Heart left ventricle (tissue), 16 donors: ENCODE results near the gene TOX2. TPM values are rescaled to one million over a fixed set of nuclear protein-coding genes. Genes with fewer than 3 reads are reported as not detected.

Experiments used
- ATAC-seq, 4 donors: fragments of 200-7000 bp; cut with Tn5 transposase; one replicate each; pipeline ENCODE4 v1.9.1; 2020 to 2022; ENCODE audit warnings: moderate library complexity in 4 of 4, mild to moderate bottlenecking in 3 of 4, moderate number of reproducible peaks in 1 of 4
- DNase-seq, 5 donors: peaks; one replicate each; pipeline ENCODE4 v3.0.0-alpha.2; 2020
- H3K27ac ChIP-seq, 12 donors: fragments of 200-600 bp; sonication (generic) in 4 of 12; one replicate each; pipeline versions ENCODE4 v1.5.0 to v1.8.0; 2016 to 2022; ENCODE audit warnings: mild to moderate bottlenecking in 2 of 12
- H3K27me3 ChIP-seq, 9 donors: fragments of 200-600 bp; sonication (generic) in 2 of 9; one replicate each; pipeline versions ENCODE4 v1.5.1 to v1.8.0; 2016 to 2022; ENCODE audit warnings: mild to moderate bottlenecking in 3 of 9
- H3K36me3 ChIP-seq, 9 donors: fragments of 200-600 bp; sonication (generic) in 2 of 9; one replicate each; pipeline versions ENCODE4 v1.5.0 to v1.8.0; 2018 to 2022; ENCODE audit warnings: mild to moderate bottlenecking in 2 of 9
- H3K4me1 ChIP-seq, 12 donors: fragments of 200-600 bp; sonication (generic) in 4 of 12; one replicate each; pipeline versions ENCODE4 v1.5.0 to v1.8.0; 2016 to 2022; ENCODE audit warnings: mild to moderate bottlenecking in 3 of 12
- H3K4me3 ChIP-seq, 12 donors: fragments of 200-600 bp; sonication (generic) in 4 of 12; one replicate each; pipeline versions ENCODE4 v1.5.0 to v1.8.0; 2017 to 2022; ENCODE audit warnings: mild to moderate bottlenecking in 9 of 12, moderate library complexity in 4 of 12
- H3K9me3 ChIP-seq, 12 donors: fragments of 200-600 bp; sonication (generic) in 4 of 12; one replicate each; pipeline versions ENCODE4 v1.5.0 to v1.8.0; 2016 to 2022; ENCODE audit warnings: mild to moderate bottlenecking in 1 of 12
- CTCF ChIP-seq, 12 donors: fragments of 200-600 bp; sonication (generic) in 4 of 12; IDR thresholded peaks; one replicate each; pipeline versions ENCODE4 v1.5.0 to v1.8.0; 2018 to 2022; ENCODE audit warnings: antibody characterized with exemption in 12 of 12, mild to moderate bottlenecking in 5 of 12
- POLR2A ChIP-seq, 2 donors: fragments of 450-650 bp; IDR thresholded peaks; one replicate each; pipeline ENCODE4 v1.6.1; 2017; ENCODE audit warnings: antibody characterized with exemption in 2 of 2, mild to moderate bottlenecking in 2 of 2, moderate library complexity in 2 of 2
- WGBS, 4 donors: extraction: QIAGEN DNeasy Blood & Tissue Kit in 2 of 4; methylation state at CpG; one replicate each; pipeline versions ENCODE4 v1.1.5 to v1.1.7; 2013 to 2018; 5-methylcytosine and 5-hydroxymethylcytosine counted together
- intact Hi-C, 10 donors: fragments of 100-400 bp; cut with DNase I; formaldehyde crosslinking; loops; one replicate each; pipeline versions ENCODE4 v1.11.1 to v1.14.2; 2022
- polyA plus RNA-seq, 2 donors: library from polyadenylated mRNA; stranded (reverse); fragments of 200-250 nt; gene quantifications; one replicate each; pipeline ENCODE4 v1.2.3, GENCODE V29; 2013
- total RNA-seq, 9 donors: library from RNA; depleted of rRNA in 2 of 9; stranded (reverse); fragments of >200 nt in 2 of 9; fragmentation: NEBNext Ultra II Directional in 3 of 9; extraction: Animal tissue kit (Norgen Biotek cat#: 25700) in 3 of 9; gene quantifications; one replicate each; pipeline versions ENCODE4 v1.1.0 to v1.2.4, GENCODE V29; 2016 to 2023
- donor health status: ischemic (EF 13 %, LVEDD 7.1; RV severe dilation, severe dysfunction).
- donor health status: healthy with polysubstance abuse.
- donor health status: DM: no; HTN: yes; CAD: no.
- donor health status: DM: no; HTN: no; CAD: no.
- donor health status: ischemic (EF 25% LVEDD 6.9; RV normal size, moderate dysfunction).
- donor health status: ischemic (EF 25% LVEDD 5.7; RV mildly dilated, moderate dysfunction).
- donor health status: healthy.
- donor health status: DM: yes; HTN: yes; CAD: no.
- donor health status: ischemic (EF 35%, LVEDD 5.7; RV mildly dilated, moderate dysfunction).
- donor health status: nonischemic (EF 11% LVEDD 7.7; RV severe dilation, severe dysfunction).
- donor health status: DM: yes; HTN: yes; CAD: no.
- donor health status: PGD.
- donor health status: ischemic (EF 29% LVEDD 5.4; RV normal size, mild dysfunction).
- donor health status: nonischemic (EF 23%, LVEDD 6.1; RV moderate dilation, normal function).

TOX2 gene
- total and polyA plus RNA-seq, 11 donors: 0.53 to 3.0 (median 0.91) TPM

- no peak overlapping the region for H3K4me3 ChIP-seq
- H3K4me1 ChIP-seq: peaks cover 0 to 72% (median 9%) of the 10 kb centered on the region in 12 donors
- 62 to 77% (median 76%) methylated on average over 8 of the region's 8 CpGs for WGBS, 4 donors
- DNase-seq (no peak), ATAC-seq (no peak)
- H3K27ac ChIP-seq: peak overlapping the region in 9 of 12 donors; percentile 12 to 75 (median 53)
- no peaks in the 10 kb centered on the region for H3K9me3 ChIP-seq
- intact Hi-C loops: loop anchor here (1.0 to 10.0 kb wide), 8 partner anchors 69 to 197 kb away; partner anchors contain the start of genes FITM2 (in 6 of the 10) and JPH2 (in 1 of the 10)
- H3K36me3 ChIP-seq: peaks cover 0 to 19% (median 0%) of the 10 kb centered on the region in 9 donors
- peaks cover 0 to 17% (median 0%) of the 10 kb centered on the region in 9 donors for H3K27me3 ChIP-seq
- TF ChIP-seq POLR2A (IDR thresholded peaks at IDR 0.05): no peak
- TF ChIP-seq CTCF (IDR thresholded peaks at IDR 0.05): no peak
Measured at GRCh38 chr20:44117296-44118184, 202.9 kb downstream of the TOX2 start.

DNA sequence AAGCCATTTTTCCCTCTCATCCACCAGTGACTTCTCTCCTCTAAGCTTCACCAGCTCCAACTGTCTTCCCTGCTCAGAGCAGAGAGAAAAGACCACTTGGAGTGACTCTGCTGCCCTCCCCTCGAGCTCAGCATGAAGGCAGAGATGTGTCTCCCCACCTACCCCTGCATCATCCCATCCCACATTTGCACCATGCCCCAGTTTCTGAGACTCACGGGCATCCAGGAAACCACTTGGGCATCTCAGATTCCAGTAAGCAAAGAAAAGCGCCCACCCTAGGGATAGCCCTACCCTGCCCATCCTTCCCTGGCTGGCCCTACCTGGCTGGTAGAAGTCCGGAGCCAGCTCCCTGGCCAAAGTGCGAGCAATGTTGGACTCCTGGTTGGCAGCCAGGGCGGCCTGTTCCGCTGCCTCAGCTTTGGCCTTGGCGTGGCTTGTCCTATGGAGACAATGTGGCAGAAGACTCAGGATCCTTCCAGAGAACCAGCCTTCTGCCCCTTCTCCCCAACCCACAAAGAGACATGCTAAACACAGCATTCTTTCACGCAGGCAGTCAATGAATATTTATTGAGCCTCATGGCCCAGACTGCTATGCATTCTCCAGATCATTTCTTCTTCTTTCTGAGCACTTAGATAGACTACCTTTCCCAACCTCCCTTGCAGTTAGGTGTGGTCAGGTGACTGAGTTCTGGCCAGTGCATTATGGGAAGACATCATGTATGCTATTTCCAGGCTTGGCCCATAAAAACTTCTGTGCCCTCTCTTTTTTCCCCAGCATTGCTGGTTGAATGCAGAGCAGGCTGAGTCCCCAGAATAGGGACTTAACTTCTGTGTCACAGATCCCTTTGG, 203.8 kb downstream of the TOX2 start:
- Histone ChIP-seq H3K27ac (peak overlapping the region in 3 of 12 donors; percentile 53 to 75 (median 63)), H3K4me1 (peaks cover 0 to 78% (median 9%) of the 10 kb centered on the region in 12 donors)
- TF ChIP-seq CTCF (IDR thresholded peaks at IDR 0.05) (no peak), POLR2A (IDR thresholded peaks at IDR 0.05) (no peak)

More for the DNA sequence above, 203.8 kb downstream of the TOX2 start:
- no peaks in the 10 kb centered on the region for H3K9me3 ChIP-seq
- H3K27me3 ChIP-seq: peaks cover 0 to 17% (median 0%) of the 10 kb centered on the region in 9 donors
- H3K4me3 ChIP-seq: no peak overlapping the region
- ATAC-seq (no peak), DNase-seq (no peak)
- intact Hi-C loops: loop anchor here in 5 of 10 donors (1.0 to 10.0 kb wide), 3 partner anchors 71 to 196 kb away; partner anchors contain the start of gene FITM2 (in 5 of the 5)
- peaks cover 0 to 13% (median 0%) of the 10 kb centered on the region in 9 donors for H3K36me3 ChIP-seq
- WGBS, 4 donors: 79 to 84% (median 80%) methylated on average over 9 of the region's 9 CpGs

Other genes with a start within 250 kb of the TOX2 start
- 1 to 10 TPM in 1 of 9 donors, under 1 TPM in 6, not detected in 2; 0.07 to 7.9 (median 0.17) TPM for gene MYBL2, start 247.7 kb upstream of the TOX2 start, total RNA-seq
- gene MYBL2, start 247.7 kb upstream of the TOX2 start, polyA plus RNA-seq: under 1 TPM; 0.08 to 0.24 TPM
- gene GTSF1L, start 187.8 kb upstream of the TOX2 start, total RNA-seq: not detected
- not detected for gene GTSF1L, start 187.8 kb upstream of the TOX2 start, polyA plus RNA-seq